Trophoblast cell (in vitro differentiated cells and primary cell): ENCODE measurements around the gene SLC12A8.

Experiments
- DNase-seq, 2 donors: peaks; one replicate each; pipeline ENCODE4 v3.0.0-alpha.2; 2016
- H2AFZ ChIP-seq: 2 replicates; pipeline ENCODE4 v1.6.1; 2013; ENCODE audit warnings: low read length, moderate library complexity, mild to moderate bottlenecking; ENCODE audit not compliant: insufficient read depth, poor library complexity
- H2AK5ac ChIP-seq: 2 replicates; pipeline ENCODE4 v1.6.1; 2013; ENCODE audit warnings: mild to moderate bottlenecking, low read length
- H2BK120ac ChIP-seq: 2 replicates; pipeline ENCODE4 v1.6.1; 2013; ENCODE audit warnings: low read length, mild to moderate bottlenecking, moderate library complexity; ENCODE audit not compliant: insufficient read depth, poor library complexity
- H2BK12ac ChIP-seq: 2 replicates; pipeline ENCODE4 v1.6.1; 2013; ENCODE audit warnings: mild to moderate bottlenecking, low read length, moderate library complexity
- H2BK5ac ChIP-seq: 2 replicates; pipeline ENCODE4 v1.6.1; 2013; ENCODE audit warnings: low read length, low read depth, moderate library complexity, mild to moderate bottlenecking; ENCODE audit not compliant: poor library complexity
- H3K14ac ChIP-seq: 2 replicates; pipeline ENCODE4 v1.6.1; 2013; ENCODE audit warnings: mild to moderate bottlenecking, low read length
- H3K18ac ChIP-seq: 2 replicates; pipeline ENCODE4 v1.6.1; 2013; ENCODE audit warnings: mild to moderate bottlenecking, low read length
- H3K23ac ChIP-seq: 2 replicates; pipeline ENCODE4 v1.6.1; 2013; ENCODE audit warnings: low read length
- H3K27ac ChIP-seq: 2 replicates; pipeline ENCODE4 v1.5.1; 2013; ENCODE audit warnings: low read depth, mild to moderate bottlenecking, inconsistent platforms, low read length, moderate library complexity
- H3K27me3 ChIP-seq: 2 replicates; pipeline ENCODE4 v1.6.1; 2013; ENCODE audit warnings: inconsistent platforms, mild to moderate bottlenecking, low read length, moderate library complexity; ENCODE audit not compliant: insufficient read depth
- H3K36me3 ChIP-seq, 2 experiments: 1 replicate in 1 of 2; 2 replicates in 1 of 2; pipeline ENCODE4 v1.6.1; 2013; ENCODE audit warnings: low read length in 2 of 2, mild to moderate bottlenecking in 2 of 2, moderate library complexity in 1 of 2; ENCODE audit not compliant: insufficient read depth in 2 of 2, control insufficient read depth in 1 of 2
- H3K4ac ChIP-seq: 2 replicates; pipeline ENCODE4 v1.6.1; 2013; ENCODE audit warnings: low read depth, mild to moderate bottlenecking, low read length, moderate library complexity
- H3K4me1 ChIP-seq, 2 experiments: 1 replicate in 1 of 2; 2 replicates in 1 of 2; pipeline ENCODE4 v1.6.1; 2013; ENCODE audit warnings: low read length in 2 of 2, mild to moderate bottlenecking in 2 of 2, moderate library complexity in 1 of 2; ENCODE audit not compliant: insufficient read depth in 2 of 2, control insufficient read depth in 1 of 2
- H3K4me2 ChIP-seq: 2 replicates; pipeline ENCODE4 v1.6.1; 2013; ENCODE audit warnings: inconsistent platforms, mild to moderate bottlenecking, low read length, moderate library complexity
- H3K4me3 ChIP-seq: 2 replicates; pipeline ENCODE4 v1.5.1; 2013; ENCODE audit warnings: mild to moderate bottlenecking, low read depth, low read length, inconsistent platforms
- H3K79me1 ChIP-seq: one replicate; pipeline ENCODE4 v1.6.1; 2013; ENCODE audit warnings: low read length
- H3K79me2 ChIP-seq: 2 replicates; pipeline ENCODE4 v1.6.1; 2013; ENCODE audit warnings: low read length, mild to moderate bottlenecking; ENCODE audit not compliant: control insufficient read depth, insufficient read depth, poor library complexity
- H3K9ac ChIP-seq: 2 replicates; pipeline ENCODE4 v1.6.1; 2013; ENCODE audit warnings: mild to moderate bottlenecking, low read length
- H3K9me3 ChIP-seq: 2 replicates; pipeline ENCODE4 v1.6.1; 2013; ENCODE audit warnings: low read depth, mild to moderate bottlenecking, control low read depth, inconsistent platforms, low read length; ENCODE audit not compliant: insufficient read depth
- H4K12ac ChIP-seq: 2 replicates; pipeline ENCODE4 v1.6.1; 2013; ENCODE audit warnings: low read depth, mild to moderate bottlenecking, low read length, moderate library complexity
- H4K8ac ChIP-seq: 2 replicates; pipeline ENCODE4 v1.6.1; 2013; ENCODE audit warnings: low read depth, mild to moderate bottlenecking, low read length, moderate library complexity
- H4K91ac ChIP-seq: one replicate; pipeline ENCODE4 v1.6.1; 2013; ENCODE audit warnings: low read depth, mild to moderate bottlenecking, low read length, moderate library complexity
- WGBS: extraction: QIAGEN DNeasy Blood & Tissue Kit; methylation state at CpG from one replicate; pipeline ENCODE4 v1.1.7; 2013; ENCODE audit warnings: missing lambda C conversion rate; ENCODE audit not compliant: insufficient read length, insufficient coverage; ENCODE audit errors: extremely low coverage; 5-methylcytosine and 5-hydroxymethylcytosine counted together

SLC12A8 gene

DNA sequence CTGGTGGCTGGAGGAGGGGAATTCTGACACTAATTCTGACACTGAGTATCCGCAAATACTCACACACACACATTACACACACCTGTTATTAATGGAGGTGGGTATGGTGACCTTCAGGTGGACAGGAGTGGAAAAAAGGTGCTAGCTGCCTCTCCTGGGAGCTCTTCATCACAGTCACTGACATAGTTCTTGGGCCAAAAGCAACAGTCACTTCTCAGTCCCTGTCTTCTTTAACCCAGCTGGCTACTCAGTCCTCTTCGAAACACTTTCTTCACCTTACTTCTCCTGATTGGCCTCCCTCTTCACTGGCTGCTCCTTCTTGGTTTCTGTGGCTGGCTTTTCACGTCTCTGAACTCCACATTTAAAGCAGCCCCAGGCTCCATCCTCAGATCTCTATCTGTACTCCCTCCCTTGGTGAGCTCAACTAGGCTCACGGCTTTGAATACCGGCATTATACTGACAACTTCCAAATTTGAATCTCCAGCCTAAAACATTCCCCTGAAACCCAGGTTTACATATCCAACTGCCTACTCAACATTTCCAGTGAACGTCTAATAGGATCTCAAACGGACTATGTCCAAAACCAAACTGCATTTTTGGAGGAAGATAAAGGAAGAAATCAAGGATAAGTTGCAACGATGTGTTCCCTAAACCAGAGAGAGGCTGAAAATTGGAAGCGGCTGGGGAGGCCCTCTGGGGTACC lies 103.6 kb downstream of the SLC12A8 start:
- Histone ChIP-seq H4K91ac (no peak overlapping the region), H3K4me1 (peaks cover 3 to 8% of the 10 kb centered on the region in 2 experiments), H3K18ac (no peak overlapping the region), H3K27ac (no peak overlapping the region), H2BK12ac (no peak overlapping the region), H3K4me3 (no peak overlapping the region), H3K9ac (no peak overlapping the region), H3K9me3 (no peaks in the 10 kb centered on the region), H2AK5ac (no peak overlapping the region), H2AFZ (no peak overlapping the region), H4K8ac (no peak overlapping the region), H3K14ac (no peak overlapping the region), H3K79me2 (no peaks in the 10 kb centered on the region), H3K4me2 (no peak overlapping the region), H4K12ac (no peak overlapping the region), H3K23ac (no peak overlapping the region), H3K36me3 (no peaks in the 10 kb centered on the region), H2BK120ac (no peak overlapping the region), H2BK5ac (no peak overlapping the region), H3K27me3 (no peaks in the 10 kb centered on the region), H3K79me1 (no peaks in the 10 kb centered on the region), H3K4ac (no peak overlapping the region)
- WGBS = no CpG with 5 or more reads among the region's 9 CpGs
- no peak for DNase-seq

DNA sequence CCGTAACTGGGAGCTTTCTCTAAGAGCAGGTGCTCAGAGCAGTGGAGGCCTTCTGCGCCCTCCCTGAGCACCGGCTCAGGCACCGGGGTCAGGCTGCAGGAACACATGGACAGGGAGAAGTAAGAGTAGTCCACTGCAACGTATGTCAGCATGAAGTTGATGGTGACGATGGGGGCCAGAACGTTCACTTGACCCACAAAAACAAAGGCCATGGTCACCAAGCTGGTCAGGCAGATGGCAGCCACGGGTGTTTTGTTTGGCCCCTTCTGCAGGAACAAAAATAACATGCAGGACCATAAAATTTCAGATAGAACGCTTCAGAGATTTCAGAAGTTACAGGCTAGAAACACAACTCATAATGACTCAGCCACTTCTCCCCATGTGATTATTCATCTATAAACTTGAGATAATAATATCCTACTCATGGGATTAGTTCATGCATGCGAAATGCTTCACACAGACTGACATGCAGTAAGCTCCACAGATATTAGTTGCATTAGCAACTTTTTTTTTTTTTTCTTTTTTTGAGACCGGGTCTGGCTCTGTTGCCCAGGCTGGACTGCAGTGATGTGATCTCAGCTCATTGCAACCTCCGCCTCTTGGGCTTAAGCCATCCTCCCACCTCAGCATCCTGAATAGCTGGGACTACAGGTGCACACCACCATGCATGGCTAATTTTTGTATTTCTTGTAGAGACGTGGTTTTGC lies 104.5 kb downstream of the SLC12A8 start:
- Histone ChIP-seq H3K4ac (no peak overlapping the region), H3K18ac (no peak overlapping the region), H3K4me2 (no peak overlapping the region), H2AFZ (no peak overlapping the region), H3K9me3 (no peaks in the 10 kb centered on the region), H3K4me1 (peaks cover 3 to 8% of the 10 kb centered on the region in 2 experiments), H4K91ac (no peak overlapping the region), H3K79me1 (no peaks in the 10 kb centered on the region), H3K27me3 (no peaks in the 10 kb centered on the region), H4K8ac (no peak overlapping the region), H3K36me3 (no peaks in the 10 kb centered on the region), H4K12ac (no peak overlapping the region), H3K9ac (no peak overlapping the region), H2AK5ac (no peak overlapping the region), H3K14ac (no peak overlapping the region), H3K79me2 (no peaks in the 10 kb centered on the region), H2BK12ac (no peak overlapping the region), H3K27ac (no peak overlapping the region), H2BK5ac (no peak overlapping the region), H3K4me3 (no peak overlapping the region), H3K23ac (no peak overlapping the region), H2BK120ac (no peak overlapping the region)
- no peak for DNase-seq
- no CpG with 5 or more reads among the region's 13 CpGs for WGBS

DNA sequence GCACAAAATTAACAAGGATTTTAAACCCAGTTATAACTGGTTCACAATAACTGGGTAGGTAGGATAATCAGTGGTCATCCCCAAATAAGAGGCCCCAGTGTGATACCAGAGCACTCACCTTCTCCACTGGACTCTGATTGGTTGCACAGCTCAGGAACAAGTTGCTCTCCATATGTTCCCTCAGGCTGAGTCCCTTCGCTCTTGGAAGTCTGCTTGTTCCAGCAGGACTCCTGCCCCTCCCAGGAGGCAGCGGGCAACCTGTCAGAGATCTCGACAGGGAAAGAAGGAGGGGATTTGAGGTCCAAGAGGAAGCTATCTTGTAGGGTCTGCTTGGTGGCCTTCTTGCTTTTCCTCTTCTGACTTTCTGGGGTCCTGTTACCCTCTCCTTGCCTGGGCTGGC lies 105.2 kb downstream of the SLC12A8 start:
- DNase-seq = no peak
- H3K23ac ChIP-seq = no peak overlapping the region
- H2BK5ac ChIP-seq = no peak overlapping the region
- no peak overlapping the region for H3K4ac ChIP-seq
- no peak overlapping the region for H2BK12ac ChIP-seq
- peaks cover 3 to 8% of the 10 kb centered on the region in 2 experiments for H3K4me1 ChIP-seq
- H3K9ac ChIP-seq = no peak overlapping the region
- H3K36me3 ChIP-seq = no peaks in the 10 kb centered on the region
- no peak overlapping the region for H4K91ac ChIP-seq
- no peak overlapping the region for H3K4me2 ChIP-seq
- no peaks in the 10 kb centered on the region for H3K79me1 ChIP-seq
- H2AFZ ChIP-seq = no peak overlapping the region
- no peaks in the 10 kb centered on the region for H3K27me3 ChIP-seq
- no peak overlapping the region for H3K4me3 ChIP-seq
- H3K18ac ChIP-seq = no peak overlapping the region
- no CpG with 5 or more reads among the region's 3 CpGs for WGBS
- H2AK5ac ChIP-seq = no peak overlapping the region
- H4K12ac ChIP-seq = no peak overlapping the region
- H2BK120ac ChIP-seq = no peak overlapping the region
- no peaks in the 10 kb centered on the region for H3K9me3 ChIP-seq
- no peak overlapping the region for H4K8ac ChIP-seq
- no peak overlapping the region for H3K14ac ChIP-seq
- H3K79me2 ChIP-seq = no peaks in the 10 kb centered on the region
- no peak overlapping the region for H3K27ac ChIP-seq

DNA sequence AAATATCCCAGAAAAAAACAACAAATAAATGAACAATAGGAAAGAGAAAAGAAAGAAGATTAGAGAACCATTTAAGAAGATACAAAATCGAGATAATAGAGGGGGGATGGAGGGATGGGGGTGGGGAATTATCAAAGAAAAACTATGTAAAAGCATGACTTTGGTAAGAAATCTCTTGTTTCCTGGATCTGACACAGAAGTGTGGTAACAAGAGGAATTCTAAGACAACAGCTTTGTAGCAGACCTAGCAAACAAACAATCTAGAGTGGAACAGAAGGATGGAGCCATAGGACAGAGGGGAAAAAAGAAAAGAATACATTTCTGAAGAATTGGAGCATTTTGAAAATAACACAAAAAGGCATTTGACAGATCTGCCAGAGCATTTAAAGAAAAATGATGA lies 107.4 kb downstream of the SLC12A8 start:
- no peaks in the 10 kb centered on the region for H3K27me3 ChIP-seq
- H3K4me1 ChIP-seq = peaks cover 3 to 4% of the 10 kb centered on the region in 2 experiments
- H3K23ac ChIP-seq = no peak overlapping the region
- H3K14ac ChIP-seq = no peak overlapping the region
- H2BK12ac ChIP-seq = no peak overlapping the region
- no peak overlapping the region for H2BK5ac ChIP-seq
- H3K18ac ChIP-seq = no peak overlapping the region
- H4K91ac ChIP-seq = no peak overlapping the region
- H3K9me3 ChIP-seq = no peaks in the 10 kb centered on the region
- no peak overlapping the region for H3K4ac ChIP-seq
- no peaks in the 10 kb centered on the region for H3K79me1 ChIP-seq
- 100% methylated on average over 1 of the region's 1 CpG for WGBS
- H3K4me3 ChIP-seq = no peak overlapping the region
- no peak overlapping the region for H2AK5ac ChIP-seq
- H3K79me2 ChIP-seq = no peaks in the 10 kb centered on the region
- DNase-seq = no peak
- H4K8ac ChIP-seq = no peak overlapping the region
- no peak overlapping the region for H2AFZ ChIP-seq
- no peaks in the 10 kb centered on the region for H3K36me3 ChIP-seq
- H2BK120ac ChIP-seq = no peak overlapping the region
- H3K4me2 ChIP-seq = no peak overlapping the region
- H3K27ac ChIP-seq = no peak overlapping the region
- H4K12ac ChIP-seq = no peak overlapping the region
- no peak overlapping the region for H3K9ac ChIP-seq
